Measurements from ENCODE around the gene HTRA2.
A peak's percentile ranks its signal among the peaks of the same experiment; 100 is the strongest.

HTRA2 gene

GRCh38 chr2:74507145-74507925 is 22.4 kb upstream of the HTRA2 start, which contains the start of gene PCGF1:
Gene PCGF1 (minus strand): TSS chr2:74507695. CDS start chr2:74507668, 27 bp downstream.
- Mint-ChIP-seq H3K27me3 (peaks cover 20% of the 10 kb centered on the region), H3K27ac (peak within 1 kb of the TSS; percentile 97), H3K36me3 (peaks cover 24% of the 10 kb centered on the region), H3K4me1 (peaks cover 53% of the 10 kb centered on the region), H3K4me3 (peak within 1 kb of the TSS; percentile 89), H3K9me3 (no peaks in the 10 kb centered on the region)
- ATAC-seq: peak; percentile 95

GRCh38 chr2:74507926-74508520 is 21.7 kb upstream of the HTRA2 start:
- peaks cover 26% of the 10 kb centered on the region for H3K27me3 Mint-ChIP-seq
- H3K27ac Mint-ChIP-seq: peak overlapping the region; percentile 97

GRCh38 chr2:74510272-74510671 is 19.5 kb upstream of the HTRA2 start:
- H3K4me3 Mint-ChIP-seq: no peak overlapping the region
- no peak overlapping the region for H3K27ac Mint-ChIP-seq
- no peaks in the 10 kb centered on the region for H3K9me3 Mint-ChIP-seq
- no peak for ATAC-seq
- H3K36me3 Mint-ChIP-seq: peaks cover 12% of the 10 kb centered on the region
- peaks cover 30% of the 10 kb centered on the region for H3K27me3 Mint-ChIP-seq
- peaks cover 32% of the 10 kb centered on the region for H3K4me1 Mint-ChIP-seq

More at GRCh38 chr2:74507926-74508520, 21.7 kb upstream of the HTRA2 start:
- H3K4me3 Mint-ChIP-seq: peak overlapping the region; percentile 89
- H3K9me3 Mint-ChIP-seq: no peaks in the 10 kb centered on the region
- H3K4me1 Mint-ChIP-seq: peaks cover 47% of the 10 kb centered on the region
- peak; percentile 22 for ATAC-seq
- H3K36me3 Mint-ChIP-seq: peaks cover 24% of the 10 kb centered on the region

GRCh38 chr2:74511104-74511989 is 18.4 kb upstream of the HTRA2 start:
- Mint-ChIP-seq H3K36me3 (peaks cover 4% of the 10 kb centered on the region), H3K4me3 (no peak overlapping the region), H3K27me3 (peaks cover 40% of the 10 kb centered on the region), H3K4me1 (peaks cover 33% of the 10 kb centered on the region), H3K27ac (no peak overlapping the region), H3K9me3 (no peaks in the 10 kb centered on the region)
- no peak for ATAC-seq

GRCh38 chr2:74512744-74513604 is 16.8 kb upstream of the HTRA2 start:
- H3K4me3 Mint-ChIP-seq: no peak overlapping the region
- H3K4me1 Mint-ChIP-seq: peaks cover 29% of the 10 kb centered on the region
- H3K27ac Mint-ChIP-seq: no peak overlapping the region
- H3K9me3 Mint-ChIP-seq: no peaks in the 10 kb centered on the region
- peaks cover 57% of the 10 kb centered on the region for H3K27me3 Mint-ChIP-seq
- ATAC-seq: no peak
- no peaks in the 10 kb centered on the region for H3K36me3 Mint-ChIP-seq

GRCh38 chr2:74513605-74514367 is 15.9 kb upstream of the HTRA2 start:
- Mint-ChIP-seq H3K4me1 (peaks cover 21% of the 10 kb centered on the region), H3K27ac (no peak overlapping the region), H3K4me3 (no peak overlapping the region), H3K27me3 (peaks cover 65% of the 10 kb centered on the region), H3K9me3 (no peaks in the 10 kb centered on the region), H3K36me3 (no peaks in the 10 kb centered on the region)
- ATAC-seq: no peak

- Mint-ChIP-seq H3K27me3 (peaks cover 73% of the 10 kb centered on the region), H3K4me1 (peaks cover 20% of the 10 kb centered on the region), H3K36me3 (no peaks in the 10 kb centered on the region), H3K27ac (peak within 1 kb of the TSS; percentile 27), H3K4me3 (peak within 1 kb of the TSS; percentile 74), H3K9me3 (no peaks in the 10 kb centered on the region)
- ATAC-seq: peak; percentile 20
Measured at GRCh38 chr2:74514368-74515270, 15.1 kb upstream of the HTRA2 start, which contains the start of gene TLX2. Gene TLX2 (plus strand): TSS chr2:74514450. CDS start chr2:74514807, 357 bp downstream.

- Mint-ChIP-seq H3K4me1 (peaks cover 20% of the 10 kb centered on the region), H3K4me3 (peak overlapping the region; percentile 74), H3K36me3 (peaks cover 8% of the 10 kb centered on the region), H3K27me3 (peaks cover 81% of the 10 kb centered on the region), H3K27ac (peak overlapping the region; percentile 27), H3K9me3 (no peaks in the 10 kb centered on the region)
- ATAC-seq: no peak
Measured at GRCh38 chr2:74515271-74515980, 14.3 kb upstream of the HTRA2 start.

GRCh38 chr2:74515981-74516633 is 13.6 kb upstream of the HTRA2 start:
- H3K4me1 Mint-ChIP-seq: peaks cover 20% of the 10 kb centered on the region
- ATAC-seq: peak; percentile 82
- peaks cover 84% of the 10 kb centered on the region for H3K27me3 Mint-ChIP-seq
- no peak overlapping the region for H3K27ac Mint-ChIP-seq
- no peaks in the 10 kb centered on the region for H3K9me3 Mint-ChIP-seq
- peaks cover 8% of the 10 kb centered on the region for H3K36me3 Mint-ChIP-seq
- H3K4me3 Mint-ChIP-seq: peak overlapping the region; percentile 74

GRCh38 chr2:74516650-74517049 is 13.1 kb upstream of the HTRA2 start:
- ATAC-seq: no peak
- H3K36me3 Mint-ChIP-seq: peaks cover 8% of the 10 kb centered on the region
- H3K27me3 Mint-ChIP-seq: peaks cover 83% of the 10 kb centered on the region
- H3K4me1 Mint-ChIP-seq: peaks cover 20% of the 10 kb centered on the region
- H3K4me3 Mint-ChIP-seq: peak overlapping the region; percentile 74
- H3K9me3 Mint-ChIP-seq: no peaks in the 10 kb centered on the region
- H3K27ac Mint-ChIP-seq: no peak overlapping the region

GRCh38 chr2:74522516-74522915 is 7.2 kb upstream of the HTRA2 start:
- peaks cover 33% of the 10 kb centered on the region for H3K36me3 Mint-ChIP-seq
- H3K9me3 Mint-ChIP-seq: no peaks in the 10 kb centered on the region
- no peak for ATAC-seq
- peaks cover 15% of the 10 kb centered on the region for H3K4me1 Mint-ChIP-seq
- peaks cover 32% of the 10 kb centered on the region for H3K27me3 Mint-ChIP-seq
- H3K27ac Mint-ChIP-seq: no peak overlapping the region
- no peak overlapping the region for H3K4me3 Mint-ChIP-seq

- Mint-ChIP-seq H3K4me1 (peaks cover 30% of the 10 kb centered on the region), H3K36me3 (peaks cover 47% of the 10 kb centered on the region), H3K9me3 (no peaks in the 10 kb centered on the region), H3K4me3 (no peak overlapping the region), H3K27ac (no peak overlapping the region), H3K27me3 (peaks cover 17% of the 10 kb centered on the region)
- ATAC-seq: no peak
Measured at GRCh38 chr2:74524005-74524404, 5.7 kb upstream of the HTRA2 start.

All from stimulated activated memory B cell treated with anti-CD40 and anti-IgM and Interleukin-4, amounts not matched to agents 10 μg/mL and 1 μg/mL and 100 μg/mL, for 72 hours (primary cell).